ENCODE results near the gene CSRP1. TPM values are rescaled to one million over a fixed set of nuclear protein-coding genes. Genes with fewer than 3 reads are reported as not detected.
"Not testable (repeated sequence)": the region's sequence is repeated elsewhere in the genome, so short reads cannot be mapped to it uniquely, and the experiment has no call there.

Gene CSRP1
- total RNA-seq, 1 donor: 480 TPM

DNA sequence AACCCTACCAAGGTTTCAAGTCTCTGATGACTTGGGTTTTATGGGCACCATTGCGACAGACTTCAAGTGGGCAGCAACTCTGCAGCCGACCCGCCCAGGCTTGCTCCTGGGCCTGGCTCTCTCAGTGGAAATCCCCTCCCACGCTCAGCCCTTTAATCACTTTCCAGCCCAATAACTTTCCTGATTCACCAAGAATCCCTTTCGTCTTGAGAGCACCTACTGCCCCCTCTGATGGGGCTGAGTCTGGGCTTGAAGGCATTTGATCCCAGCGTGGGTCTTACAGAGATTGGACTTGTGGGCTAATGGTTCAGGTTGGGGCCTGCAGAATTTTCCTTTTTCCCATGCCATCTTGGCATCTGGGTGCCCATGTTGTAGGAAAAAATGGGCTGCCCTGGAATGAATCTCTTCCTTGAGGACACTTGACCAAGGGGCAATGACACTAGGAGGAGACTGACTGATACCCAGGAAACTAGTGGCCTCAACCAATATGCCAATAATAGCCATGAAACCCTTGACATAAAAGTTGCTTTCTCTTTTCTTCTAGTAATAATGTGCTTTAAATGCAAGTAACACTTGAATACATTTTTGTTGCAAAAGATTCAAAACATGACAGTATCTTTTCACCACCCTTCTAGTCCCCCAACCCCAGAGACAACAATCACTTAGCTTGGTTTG lies 30.1 kb downstream of the CSRP1 start:
- peaks cover 41% of the 10 kb centered on the region for H3K4me1 ChIP-seq (ENCODE audit: insufficient read depth, low read length)
- peak; percentile 84 for DNase-seq (ENCODE audit: insufficient read length, low spot score, missing footprints)
- TF ChIP-seq, protein P1, sequence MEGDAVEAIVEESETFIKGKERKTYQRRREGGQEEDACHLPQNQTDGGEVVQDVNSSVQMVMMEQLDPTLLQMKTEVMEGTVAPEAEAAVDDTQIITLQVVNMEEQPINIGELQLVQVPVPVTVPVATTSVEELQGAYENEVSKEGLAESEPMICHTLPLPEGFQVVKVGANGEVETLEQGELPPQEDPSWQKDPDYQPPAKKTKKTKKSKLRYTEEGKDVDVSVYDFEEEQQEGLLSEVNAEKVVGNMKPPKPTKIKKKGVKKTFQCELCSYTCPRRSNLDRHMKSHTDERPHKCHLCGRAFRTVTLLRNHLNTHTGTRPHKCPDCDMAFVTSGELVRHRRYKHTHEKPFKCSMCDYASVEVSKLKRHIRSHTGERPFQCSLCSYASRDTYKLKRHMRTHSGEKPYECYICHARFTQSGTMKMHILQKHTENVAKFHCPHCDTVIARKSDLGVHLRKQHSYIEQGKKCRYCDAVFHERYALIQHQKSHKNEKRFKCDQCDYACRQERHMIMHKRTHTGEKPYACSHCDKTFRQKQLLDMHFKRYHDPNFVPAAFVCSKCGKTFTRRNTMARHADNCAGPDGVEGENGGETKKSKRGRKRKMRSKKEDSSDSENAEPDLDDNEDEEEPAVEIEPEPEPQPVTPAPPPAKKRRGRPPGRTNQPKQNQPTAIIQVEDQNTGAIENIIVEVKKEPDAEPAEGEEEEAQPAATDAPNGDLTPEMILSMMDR (IDR thresholded peaks at IDR 0.05; ENCODE audit: extremely low read depth, low read depth, low read length): no peak

DNA sequence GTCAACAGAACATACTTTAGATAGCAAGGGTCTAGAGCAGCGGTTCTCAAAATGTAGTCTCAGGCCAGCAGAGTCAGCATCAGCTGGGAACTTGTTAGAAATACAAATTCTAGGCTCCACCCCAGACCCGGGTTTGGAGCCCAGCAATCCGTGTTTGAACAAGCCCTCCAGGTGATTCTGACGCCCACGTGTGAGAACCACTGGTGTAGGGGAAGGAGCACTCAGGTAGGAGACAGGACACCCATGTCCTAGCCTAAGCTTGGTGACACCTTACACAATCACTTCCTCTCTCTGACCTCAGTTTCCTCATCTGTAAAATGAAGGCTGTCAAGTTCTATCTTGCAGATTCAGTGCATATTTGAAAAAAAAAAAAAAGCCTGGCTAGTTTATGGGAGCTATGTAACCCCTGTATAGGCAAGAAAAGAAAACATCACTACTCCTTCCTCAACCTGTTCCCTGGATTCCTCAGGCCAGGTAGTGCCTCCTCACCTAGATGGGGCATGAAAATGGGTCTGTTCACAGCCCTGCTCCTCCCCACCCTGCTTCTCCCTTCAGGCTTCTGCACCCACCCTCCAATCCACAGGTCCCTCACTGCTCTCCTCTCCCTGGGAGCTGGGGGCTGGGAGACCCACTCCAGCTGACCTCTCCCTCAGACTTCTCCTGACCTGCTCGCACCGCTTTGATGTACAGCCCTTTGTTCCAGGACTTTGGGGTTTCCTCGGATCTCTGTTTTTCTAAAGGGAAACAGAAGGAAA lies 30.8 kb downstream of the CSRP1 start:
- Histone ChIP-seq H3K4me2 (ENCODE audit: insufficient read depth, low read length) (peak overlapping the region; percentile 10), H3K36me3 (ENCODE audit: insufficient read depth, low read length) (no peaks in the 10 kb centered on the region), H3K4me3 (ENCODE audit: insufficient read depth, low read length) (no peak overlapping the region), H4K20me1 (ENCODE audit: insufficient read depth, low read length) (no peaks in the 10 kb centered on the region), H3K27me3 (ENCODE audit: insufficient read depth, low read length) (no peaks in the 10 kb centered on the region), H3K27ac (ENCODE audit: low read depth, low read length) (peak overlapping the region; percentile 34), H3K9me3 (ENCODE audit: low read depth, low read length) (no peaks in the 10 kb centered on the region), H3K79me2 (ENCODE audit: insufficient read depth, low read length) (no peaks in the 10 kb centered on the region), H2AFZ (ENCODE audit: low read length) (no peak overlapping the region), H3K4me1 (ENCODE audit: insufficient read depth, low read length) (peaks cover 42% of the 10 kb centered on the region)
- no peak for DNase-seq (ENCODE audit: insufficient read length, low spot score, missing footprints)
- TF ChIP-seq, protein P1 (IDR thresholded peaks at IDR 0.05; ENCODE audit: extremely low read depth, low read depth, low read length): no peak

More for the DNA sequence above, 30.1 kb downstream of the CSRP1 start:
- H3K27ac ChIP-seq (ENCODE audit: low read depth, low read length): peak overlapping the region; percentile 34
- no peaks in the 10 kb centered on the region for H3K36me3 ChIP-seq (ENCODE audit: insufficient read depth, low read length)
- H3K4me3 ChIP-seq (ENCODE audit: insufficient read depth, low read length): no peak overlapping the region
- no peaks in the 10 kb centered on the region for H3K27me3 ChIP-seq (ENCODE audit: insufficient read depth, low read length)
- H3K9me3 ChIP-seq (ENCODE audit: low read depth, low read length): no peaks in the 10 kb centered on the region
- H3K79me2 ChIP-seq (ENCODE audit: insufficient read depth, low read length): no peaks in the 10 kb centered on the region
- no peaks in the 10 kb centered on the region for H4K20me1 ChIP-seq (ENCODE audit: insufficient read depth, low read length)
- H3K4me2 ChIP-seq (ENCODE audit: insufficient read depth, low read length): peak overlapping the region; percentile 8
- no peak overlapping the region for H2AFZ ChIP-seq (ENCODE audit: low read length)

- Histone ChIP-seq H3K36me3 (ENCODE audit: insufficient read depth, low read length) (no peaks in the 10 kb centered on the region), H3K9me3 (ENCODE audit: low read depth, low read length) (no peaks in the 10 kb centered on the region), H4K20me1 (ENCODE audit: insufficient read depth, low read length) (no peaks in the 10 kb centered on the region), H3K79me2 (ENCODE audit: insufficient read depth, low read length) (no peaks in the 10 kb centered on the region), H3K27me3 (ENCODE audit: insufficient read depth, low read length) (no peaks in the 10 kb centered on the region), H3K27ac (ENCODE audit: low read depth, low read length) (no peak overlapping the region), H2AFZ (ENCODE audit: low read length) (no peak overlapping the region), H3K4me1 (ENCODE audit: insufficient read depth, low read length) (peaks cover 38% of the 10 kb centered on the region), H3K4me2 (ENCODE audit: insufficient read depth, low read length) (no peak overlapping the region), H3K4me3 (ENCODE audit: insufficient read depth, low read length) (no peak overlapping the region)
- no peak for DNase-seq (ENCODE audit: insufficient read length, low spot score, missing footprints)
- TF ChIP-seq, protein P1 (IDR thresholded peaks at IDR 0.05; ENCODE audit: extremely low read depth, low read depth, low read length): no peak
Measured at GRCh38 chr1:201475130-201475529, 31.8 kb downstream of the CSRP1 start.

- TF ChIP-seq, protein P1 (IDR thresholded peaks at IDR 0.05; ENCODE audit: extremely low read depth, low read depth, low read length): no peak
- no peak for DNase-seq (ENCODE audit: insufficient read length, low spot score, missing footprints)
- peaks cover 45% of the 10 kb centered on the region for H3K4me1 ChIP-seq (ENCODE audit: insufficient read depth, low read length)
- no peaks in the 10 kb centered on the region for H3K27me3 ChIP-seq (ENCODE audit: insufficient read depth, low read length)
- no peak overlapping the region for H2AFZ ChIP-seq (ENCODE audit: low read length)
- H3K4me3 ChIP-seq (ENCODE audit: insufficient read depth, low read length): no peak overlapping the region
- H4K20me1 ChIP-seq (ENCODE audit: insufficient read depth, low read length): peaks cover 4% of the 10 kb centered on the region
- no peak overlapping the region for H3K4me2 ChIP-seq (ENCODE audit: insufficient read depth, low read length)
- no peaks in the 10 kb centered on the region for H3K36me3 ChIP-seq (ENCODE audit: insufficient read depth, low read length)
- peaks cover 5% of the 10 kb centered on the region for H3K79me2 ChIP-seq (ENCODE audit: insufficient read depth, low read length)
- no peaks in the 10 kb centered on the region for H3K9me3 ChIP-seq (ENCODE audit: low read depth, low read length)
- no peak overlapping the region for H3K27ac ChIP-seq (ENCODE audit: low read depth, low read length)
Measured at GRCh38 chr1:201473296-201473695, 33.6 kb downstream of the CSRP1 start.

DNA sequence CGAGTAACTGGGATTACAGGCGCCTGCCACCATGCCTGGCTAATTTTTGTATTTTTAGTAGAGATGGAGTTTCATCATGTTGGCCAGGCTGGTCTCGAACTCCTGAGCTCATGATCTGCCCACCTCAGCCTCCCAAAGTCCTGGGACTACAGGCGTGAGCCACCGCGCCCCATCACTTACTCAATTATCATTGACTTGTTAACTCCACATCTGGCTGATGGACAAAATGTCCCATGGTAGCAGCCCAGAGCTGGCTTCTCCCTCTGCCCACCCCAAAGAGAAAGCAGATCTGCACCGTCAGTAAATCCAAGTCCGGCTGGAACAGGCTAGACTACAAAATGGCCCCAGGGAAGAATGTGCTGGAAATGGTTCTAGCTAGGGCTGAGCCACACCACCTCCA lies 34.6 kb downstream of the CSRP1 start:
- H3K4me2 ChIP-seq (ENCODE audit: insufficient read depth, low read length); H3K27me3 ChIP-seq (ENCODE audit: insufficient read depth, low read length); H3K4me3 ChIP-seq (ENCODE audit: insufficient read depth, low read length); H3K27ac ChIP-seq (ENCODE audit: low read depth, low read length); H2AFZ ChIP-seq (ENCODE audit: low read length); H3K36me3 ChIP-seq (ENCODE audit: insufficient read depth, low read length); H3K9me3 ChIP-seq (ENCODE audit: low read depth, low read length): not testable (repeated sequence)
- peak; percentile 80 for DNase-seq (ENCODE audit: insufficient read length, low spot score, missing footprints)
- peaks cover 41% of the 10 kb centered on the region for H3K4me1 ChIP-seq (ENCODE audit: insufficient read depth, low read length)
- H3K79me2 ChIP-seq (ENCODE audit: insufficient read depth, low read length): peaks cover 15% of the 10 kb centered on the region
- peaks cover 13% of the 10 kb centered on the region for H4K20me1 ChIP-seq (ENCODE audit: insufficient read depth, low read length)
